ENCODE measurements around the gene CLCF1.
A peak's percentile ranks its signal among the peaks of the same experiment; 100 is the strongest.

The CLCF1 gene

GRCh38 chr11:67355794-67356386 is 17.5 kb downstream of the CLCF1 start:
- WGBS, 2 experiments = 79 to 81% methylated on average over 4 of the region's 4 CpGs
- Histone ChIP-seq H3K27ac (ENCODE audit: insufficient read depth, low read depth, low read length, poor library complexity, severe bottlenecking) (no peak overlapping the region), H3K9me3 (ENCODE audit: control insufficient read depth, low read length) (no peaks in the 10 kb centered on the region), H3K36me3 (ENCODE audit: control insufficient read depth, insufficient read depth, low read length) (no peaks in the 10 kb centered on the region), H3K4me3 (ENCODE audit: insufficient read depth, low read depth, low read length) (no peak overlapping the region), H3K27me3 (ENCODE audit: control insufficient read depth, insufficient read depth, low read length, poor library complexity, severe bottlenecking) (no peaks in the 10 kb centered on the region), H3K4me1 (ENCODE audit: control insufficient read depth, insufficient read depth, low read length) (peaks cover 30% of the 10 kb centered on the region)

- H3K36me3 ChIP-seq (ENCODE audit: control insufficient read depth, insufficient read depth, low read length) = no peaks in the 10 kb centered on the region
- no peak overlapping the region for H3K4me3 ChIP-seq (ENCODE audit: insufficient read depth, low read depth, low read length)
- no peak overlapping the region for H3K27ac ChIP-seq (ENCODE audit: insufficient read depth, low read depth, low read length, poor library complexity, severe bottlenecking)
- WGBS, 2 experiments = 86 to 87% methylated on average over 11 of the region's 11 CpGs
- H3K4me1 ChIP-seq (ENCODE audit: control insufficient read depth, insufficient read depth, low read length) = peaks cover 30% of the 10 kb centered on the region
- no peaks in the 10 kb centered on the region for H3K27me3 ChIP-seq (ENCODE audit: control insufficient read depth, insufficient read depth, low read length, poor library complexity, severe bottlenecking)
- H3K9me3 ChIP-seq (ENCODE audit: control insufficient read depth, low read length) = no peaks in the 10 kb centered on the region
Observed at GRCh38 chr11:67355023-67355793, 18.2 kb downstream of the CLCF1 start.

- no peaks in the 10 kb centered on the region for H3K36me3 ChIP-seq (ENCODE audit: control insufficient read depth, insufficient read depth, low read length)
- peak overlapping the region; percentile 55 for H3K27ac ChIP-seq (ENCODE audit: insufficient read depth, low read depth, low read length, poor library complexity, severe bottlenecking)
- peaks cover 30% of the 10 kb centered on the region for H3K4me1 ChIP-seq (ENCODE audit: control insufficient read depth, insufficient read depth, low read length)
- WGBS, 2 experiments = 48 to 51% methylated on average over 7 to 8 of the region's 8 CpGs
- H3K4me3 ChIP-seq (ENCODE audit: insufficient read depth, low read depth, low read length) = peak overlapping the region; percentile 61
- H3K27me3 ChIP-seq (ENCODE audit: control insufficient read depth, insufficient read depth, low read length, poor library complexity, severe bottlenecking) = no peaks in the 10 kb centered on the region
- H3K9me3 ChIP-seq (ENCODE audit: control insufficient read depth, low read length) = no peaks in the 10 kb centered on the region
Observed at GRCh38 chr11:67354075-67355022, 19.0 kb downstream of the CLCF1 start.

- H3K27ac ChIP-seq (ENCODE audit: insufficient read depth, low read depth, low read length, poor library complexity, severe bottlenecking) = peak within 1 kb of the TSS; percentile 73
- H3K9me3 ChIP-seq (ENCODE audit: control insufficient read depth, low read length) = no peaks in the 10 kb centered on the region
- 0% methylated on average over 37 of the region's 37 CpGs for WGBS, 2 experiments
- peaks cover 30% of the 10 kb centered on the region for H3K4me1 ChIP-seq (ENCODE audit: control insufficient read depth, insufficient read depth, low read length)
- no peaks in the 10 kb centered on the region for H3K36me3 ChIP-seq (ENCODE audit: control insufficient read depth, insufficient read depth, low read length)
- H3K4me3 ChIP-seq (ENCODE audit: insufficient read depth, low read depth, low read length) = peak within 1 kb of the TSS; percentile 61
- no peaks in the 10 kb centered on the region for H3K27me3 ChIP-seq (ENCODE audit: control insufficient read depth, insufficient read depth, low read length, poor library complexity, severe bottlenecking)
Observed at GRCh38 chr11:67353317-67354074, 19.9 kb downstream of the CLCF1 start, which contains the start of gene POLD4. Gene POLD4, minus strand, starts transcription at chr11:67353546. Its CDS starts 147 bp downstream, at chr11:67353399.

GRCh38 chr11:67352546-67353316 is 20.7 kb downstream of the CLCF1 start:
- Histone ChIP-seq H3K9me3 (ENCODE audit: control insufficient read depth, low read length) (no peaks in the 10 kb centered on the region), H3K36me3 (ENCODE audit: control insufficient read depth, insufficient read depth, low read length) (no peaks in the 10 kb centered on the region), H3K4me3 (ENCODE audit: insufficient read depth, low read depth, low read length) (peak overlapping the region; percentile 61), H3K27ac (ENCODE audit: insufficient read depth, low read depth, low read length, poor library complexity, severe bottlenecking) (peak overlapping the region; percentile 73), H3K4me1 (ENCODE audit: control insufficient read depth, insufficient read depth, low read length) (peaks cover 30% of the 10 kb centered on the region), H3K27me3 (ENCODE audit: control insufficient read depth, insufficient read depth, low read length, poor library complexity, severe bottlenecking) (no peaks in the 10 kb centered on the region)
- WGBS, 2 experiments = 36 to 37% methylated on average over 25 of the region's 25 CpGs

- H3K36me3 ChIP-seq (ENCODE audit: control insufficient read depth, insufficient read depth, low read length) = no peaks in the 10 kb centered on the region
- H3K4me1 ChIP-seq (ENCODE audit: control insufficient read depth, insufficient read depth, low read length) = peaks cover 25% of the 10 kb centered on the region
- H3K4me3 ChIP-seq (ENCODE audit: insufficient read depth, low read depth, low read length) = no peak overlapping the region
- H3K27ac ChIP-seq (ENCODE audit: insufficient read depth, low read depth, low read length, poor library complexity, severe bottlenecking) = no peak overlapping the region
- H3K27me3 ChIP-seq (ENCODE audit: control insufficient read depth, insufficient read depth, low read length, poor library complexity, severe bottlenecking) = no peaks in the 10 kb centered on the region
- no peaks in the 10 kb centered on the region for H3K9me3 ChIP-seq (ENCODE audit: control insufficient read depth, low read length)
- WGBS, 2 experiments = 57 to 62% methylated on average over 11 of the region's 11 CpGs
Observed at GRCh38 chr11:67351275-67352005, 22.0 kb downstream of the CLCF1 start.

GRCh38 chr11:67349928-67350465 is 23.4 kb downstream of the CLCF1 start:
- H3K9me3 ChIP-seq (ENCODE audit: control insufficient read depth, low read length) = no peaks in the 10 kb centered on the region
- no peak overlapping the region for H3K4me3 ChIP-seq (ENCODE audit: insufficient read depth, low read depth, low read length)
- H3K36me3 ChIP-seq (ENCODE audit: control insufficient read depth, insufficient read depth, low read length) = no peaks in the 10 kb centered on the region
- no peaks in the 10 kb centered on the region for H3K27me3 ChIP-seq (ENCODE audit: control insufficient read depth, insufficient read depth, low read length, poor library complexity, severe bottlenecking)
- H3K27ac ChIP-seq (ENCODE audit: insufficient read depth, low read depth, low read length, poor library complexity, severe bottlenecking) = no peak overlapping the region
- H3K4me1 ChIP-seq (ENCODE audit: control insufficient read depth, insufficient read depth, low read length) = peaks cover 20% of the 10 kb centered on the region
- 92 to 96% methylated on average over 4 of the region's 4 CpGs for WGBS, 2 experiments

- Histone ChIP-seq H3K36me3 (ENCODE audit: control insufficient read depth, insufficient read depth, low read length) (no peaks in the 10 kb centered on the region), H3K27me3 (ENCODE audit: control insufficient read depth, insufficient read depth, low read length, poor library complexity, severe bottlenecking) (no peaks in the 10 kb centered on the region), H3K4me1 (ENCODE audit: control insufficient read depth, insufficient read depth, low read length) (peaks cover 15% of the 10 kb centered on the region), H3K4me3 (ENCODE audit: insufficient read depth, low read depth, low read length) (no peak overlapping the region), H3K27ac (ENCODE audit: insufficient read depth, low read depth, low read length, poor library complexity, severe bottlenecking) (no peak overlapping the region), H3K9me3 (ENCODE audit: control insufficient read depth, low read length) (no peaks in the 10 kb centered on the region)
- 93% methylated on average over 2 of the region's 2 CpGs for WGBS, 2 experiments
Observed at GRCh38 chr11:67349457-67349856, 23.9 kb downstream of the CLCF1 start.
